Neural cell (in vitro differentiated cells): Measurements from ENCODE around the gene CCNY.

ENCODE experiments used
- CTCF ChIP-seq: fragments of 450-650 bp; IDR thresholded peaks from 2 replicates; pipeline ENCODE4 v1.5.1; 2014; ENCODE audit warnings: antibody characterized with exemption, mild to moderate bottlenecking, moderate library complexity; ENCODE audit not compliant: poor library complexity, severe bottlenecking
- EP300 ChIP-seq: fragments of 450-650 bp; conservative IDR thresholded peaks from 2 replicates; pipeline ENCODE4 v1.6.1; 2014; ENCODE audit warnings: antibody characterized with exemption, mild to moderate bottlenecking, moderate library complexity; ENCODE audit not compliant: poor library complexity, severe bottlenecking
- EZH2 ChIP-seq: fragments of 200-600, 300-800 bp; shearing (Covaris generic), sonication (generic); IDR thresholded peaks from 2 replicates; pipeline ENCODE4 v1.6.1; 2014; ENCODE audit warnings: antibody characterized with exemption, low read length, borderline replicate concordance, mild to moderate bottlenecking; ENCODE audit not compliant: insufficient read depth, poor library complexity, severe bottlenecking
- MXI1 ChIP-seq: fragments of 450-650 bp; conservative IDR thresholded peaks from 2 replicates; pipeline ENCODE4 v1.6.1; 2014; ENCODE audit warnings: antibody characterized with exemption, mild to moderate bottlenecking; ENCODE audit not compliant: poor library complexity, severe bottlenecking
- POLR2AphosphoS5 ChIP-seq: IDR thresholded peaks from 2 replicates; pipeline ENCODE4 v1.6.1; 2012
- RAD21 ChIP-seq: fragments of 450-650 bp; conservative IDR thresholded peaks from 2 replicates; pipeline ENCODE4 v1.6.1; 2014; ENCODE audit warnings: antibody characterized with exemption, mild to moderate bottlenecking, moderate library complexity
- REST ChIP-seq: IDR thresholded peaks from 2 replicates; pipeline ENCODE4 v1.6.1; 2012; ENCODE audit warnings: borderline replicate concordance
- SMC3 ChIP-seq: fragments of 450-650 bp; conservative IDR thresholded peaks from 2 replicates; pipeline ENCODE4 v1.6.1; 2014; ENCODE audit warnings: antibody characterized with exemption, mild to moderate bottlenecking, moderate library complexity; ENCODE audit not compliant: poor library complexity
- TAF1 ChIP-seq: IDR thresholded peaks from 2 replicates; pipeline ENCODE4 v1.6.1; 2012; ENCODE audit warnings: low read depth

DNA sequence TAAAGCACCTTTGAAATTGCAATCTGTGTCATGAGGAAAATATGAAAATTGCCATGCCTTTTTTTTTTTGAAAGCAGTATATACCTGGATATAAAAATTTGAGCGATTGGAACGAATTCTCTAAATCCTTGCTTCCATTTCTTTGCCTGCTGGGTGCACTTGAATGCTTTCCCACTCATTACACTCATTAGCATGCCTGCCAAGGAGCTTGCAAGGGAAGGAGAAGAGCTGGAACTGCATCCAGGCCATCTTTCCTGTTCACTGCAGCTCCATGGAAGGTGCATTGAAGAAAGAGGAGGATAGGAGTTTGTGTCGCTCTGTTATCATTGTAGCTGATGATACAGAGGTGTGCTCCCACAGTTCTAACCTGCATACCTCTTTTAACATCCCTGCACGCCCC lies 166.4 kb downstream of the CCNY start:
- TF ChIP-seq TAF1 (no peak), EZH2 (no peak), CTCF (no peak), POLR2AphosphoS5 (no peak), EP300 (no peak), RAD21 (no peak), REST (no peak), MXI1 (no peak), SMC3 (no peak)
